ENCODE results near the gene MINAR2. TPM values are rescaled to one million over a fixed set of nuclear protein-coding genes. Genes with fewer than 3 reads are reported as not detected.

Gene MINAR2
- total RNA-seq, 1 donor from 2014 or later, result not detected

- intact Hi-C loops (cut with micrococcal nuclease), result no loop called here
- DNase-seq, result no peak
- H3K4me3 Mint-ChIP-seq, result no peak overlapping the region
- no peaks in the 10 kb centered on the region for H3K4me1 Mint-ChIP-seq
- no peaks in the 10 kb centered on the region for H3K9me3 Mint-ChIP-seq
- H3K27me3 Mint-ChIP-seq, result no peaks in the 10 kb centered on the region
- H3K36me3 Mint-ChIP-seq (ENCODE audit: low read depth), result no peaks in the 10 kb centered on the region
- no peak overlapping the region for H3K27ac Mint-ChIP-seq
These were observed 12.9 kb downstream of the MINAR2 start for GRCh38 chr5:129760636-129761325.

- DNase-seq, result no peak
- intact Hi-C loops (cut with micrococcal nuclease), result no loop called here
- no peak overlapping the region for H3K4me3 Mint-ChIP-seq
These were observed 15.8 kb downstream of the MINAR2 start for GRCh38 chr5:129763651-129764050.

GRCh38 chr5:129766798-129767197, 18.9 kb downstream of the MINAR2 start:
- Mint-ChIP-seq H3K4me1 (peaks cover 2% of the 10 kb centered on the region), H3K27me3 (peaks cover 2% of the 10 kb centered on the region), H3K4me3 (no peak overlapping the region), H3K27ac (no peak overlapping the region), H3K36me3 (ENCODE audit: low read depth) (no peaks in the 10 kb centered on the region), H3K9me3 (no peaks in the 10 kb centered on the region)
- no peak for DNase-seq
- intact Hi-C loops (cut with micrococcal nuclease), result loop anchor here (5.0 kb wide), 1 partner anchor 1554 kb away; no protein-coding TSS in a partner anchor

More at GRCh38 chr5:129763651-129764050, 15.8 kb downstream of the MINAR2 start:
- H3K36me3 Mint-ChIP-seq (ENCODE audit: low read depth), result no peaks in the 10 kb centered on the region
- no peaks in the 10 kb centered on the region for H3K9me3 Mint-ChIP-seq
- no peaks in the 10 kb centered on the region for H3K27me3 Mint-ChIP-seq
- H3K4me1 Mint-ChIP-seq, result no peaks in the 10 kb centered on the region
- H3K27ac Mint-ChIP-seq, result no peak overlapping the region

- peaks cover 2% of the 10 kb centered on the region for H3K27me3 Mint-ChIP-seq
- no peak overlapping the region for H3K4me3 Mint-ChIP-seq
- no peaks in the 10 kb centered on the region for H3K36me3 Mint-ChIP-seq (ENCODE audit: low read depth)
- intact Hi-C loops (cut with micrococcal nuclease), result loop anchor here (1.0 to 5.0 kb wide), 2 partner anchors 104 to 1556 kb away; no protein-coding TSS in a partner anchor
- peak; percentile 88 for DNase-seq
- no peak overlapping the region for H3K27ac Mint-ChIP-seq
- no peaks in the 10 kb centered on the region for H3K9me3 Mint-ChIP-seq
- H3K4me1 Mint-ChIP-seq, result peaks cover 2% of the 10 kb centered on the region
These were observed 20.1 kb downstream of the MINAR2 start for GRCh38 chr5:129767927-129768380.

- Mint-ChIP-seq H3K27ac (no peak overlapping the region), H3K9me3 (no peaks in the 10 kb centered on the region), H3K4me3 (no peak overlapping the region), H3K36me3 (ENCODE audit: low read depth) (no peaks in the 10 kb centered on the region), H3K4me1 (peaks cover 2% of the 10 kb centered on the region), H3K27me3 (peaks cover 2% of the 10 kb centered on the region)
- no peak for DNase-seq
- intact Hi-C loops (cut with micrococcal nuclease), result loop anchor here (1.0 to 5.0 kb wide), 2 partner anchors 104 to 1556 kb away; no protein-coding TSS in a partner anchor
These were observed 20.8 kb downstream of the MINAR2 start for GRCh38 chr5:129768735-129769134.

GRCh38 chr5:129770024-129770820, 22.3 kb downstream of the MINAR2 start:
- no peak for DNase-seq
- H3K4me1 Mint-ChIP-seq, result peaks cover 2% of the 10 kb centered on the region
- no peaks in the 10 kb centered on the region for H3K9me3 Mint-ChIP-seq
- H3K27ac Mint-ChIP-seq, result no peak overlapping the region
- no peak overlapping the region for H3K4me3 Mint-ChIP-seq
- no peaks in the 10 kb centered on the region for H3K36me3 Mint-ChIP-seq (ENCODE audit: low read depth)
- H3K27me3 Mint-ChIP-seq, result peaks cover 2% of the 10 kb centered on the region
- intact Hi-C loops (cut with micrococcal nuclease), result no loop called here

GRCh38 chr5:129771058-129771838, 23.4 kb downstream of the MINAR2 start:
- Mint-ChIP-seq H3K4me3 (no peak overlapping the region), H3K9me3 (no peaks in the 10 kb centered on the region), H3K27ac (no peak overlapping the region), H3K36me3 (ENCODE audit: low read depth) (no peaks in the 10 kb centered on the region), H3K27me3 (peaks cover 2% of the 10 kb centered on the region), H3K4me1 (peaks cover 2% of the 10 kb centered on the region)
- intact Hi-C loops (cut with micrococcal nuclease), result loop anchor here (1.0 kb wide), 1 partner anchor 81 kb away; no protein-coding TSS in a partner anchor
- peak; percentile 80 for DNase-seq

GRCh38 chr5:129773376-129773775, 25.5 kb downstream of the MINAR2 start:
- Mint-ChIP-seq H3K4me3 (no peak overlapping the region), H3K4me1 (peaks cover 2% of the 10 kb centered on the region), H3K27ac (no peak overlapping the region), H3K36me3 (ENCODE audit: low read depth) (no peaks in the 10 kb centered on the region), H3K27me3 (peaks cover 2% of the 10 kb centered on the region), H3K9me3 (no peaks in the 10 kb centered on the region)
- intact Hi-C loops (cut with micrococcal nuclease), result no loop called here
- DNase-seq, result no peak

- no peaks in the 10 kb centered on the region for H3K36me3 Mint-ChIP-seq (ENCODE audit: low read depth)
- peaks cover 2% of the 10 kb centered on the region for H3K27me3 Mint-ChIP-seq
- no peaks in the 10 kb centered on the region for H3K9me3 Mint-ChIP-seq
- DNase-seq, result no peak
- no peak overlapping the region for H3K27ac Mint-ChIP-seq
- H3K4me1 Mint-ChIP-seq, result no peaks in the 10 kb centered on the region
- no peak overlapping the region for H3K4me3 Mint-ChIP-seq
- intact Hi-C loops (cut with micrococcal nuclease), result no loop called here
These were observed 33.7 kb downstream of the MINAR2 start for GRCh38 chr5:129781594-129781993.

- H3K27me3 Mint-ChIP-seq, result no peaks in the 10 kb centered on the region
- H3K27ac Mint-ChIP-seq, result no peak overlapping the region
- no peaks in the 10 kb centered on the region for H3K4me1 Mint-ChIP-seq
- no peaks in the 10 kb centered on the region for H3K36me3 Mint-ChIP-seq (ENCODE audit: low read depth)
- H3K9me3 Mint-ChIP-seq, result peaks cover 7% of the 10 kb centered on the region
- intact Hi-C loops (cut with micrococcal nuclease), result no loop called here
- DNase-seq, result no peak
- H3K4me3 Mint-ChIP-seq, result no peak overlapping the region
These were observed 55.5 kb downstream of the MINAR2 start for GRCh38 chr5:129803403-129803802.

GRCh38 chr5:129804705-129805104, 56.8 kb downstream of the MINAR2 start:
- Mint-ChIP-seq H3K27me3 (no peaks in the 10 kb centered on the region), H3K9me3 (no peaks in the 10 kb centered on the region), H3K36me3 (ENCODE audit: low read depth) (no peaks in the 10 kb centered on the region), H3K27ac (no peak overlapping the region), H3K4me1 (no peaks in the 10 kb centered on the region), H3K4me3 (no peak overlapping the region)
- DNase-seq, result no peak
- intact Hi-C loops (cut with micrococcal nuclease), result no loop called here

GRCh38 chr5:129807162-129807814, 59.4 kb downstream of the MINAR2 start:
- Mint-ChIP-seq H3K27me3 (no peaks in the 10 kb centered on the region), H3K27ac (no peak overlapping the region), H3K4me3 (no peak overlapping the region), H3K9me3 (no peaks in the 10 kb centered on the region), H3K4me1 (no peaks in the 10 kb centered on the region), H3K36me3 (ENCODE audit: low read depth) (no peaks in the 10 kb centered on the region)
- no peak for DNase-seq
- intact Hi-C loops (cut with micrococcal nuclease), result no loop called here
